Epithelial cell of proximal tubule (primary cell): Measurements from ENCODE around the gene DST. TPM values are rescaled to one million over a fixed set of nuclear protein-coding genes. Genes with fewer than 3 reads are reported as not detected.

Experiments used
- DNase-seq: peaks from one replicate; pipeline ENCODE4 v3.0.0-alpha.2; 2011; ENCODE audit warnings: low read depth
- H3K4me3 ChIP-seq: 2 replicates; pipeline ENCODE4 v1.5.1; 2011; ENCODE audit warnings: low read depth, mild to moderate bottlenecking, low read length
- CTCF ChIP-seq: conservative IDR thresholded peaks from 2 replicates; pipeline ENCODE4 v1.5.1; 2012; ENCODE audit warnings: low read depth, mild to moderate bottlenecking, low read length
- total RNA-seq: library from RNA; depleted of rRNA; stranded (reverse); fragments of >200 nt; gene quantifications from 2 replicates; pipeline ENCODE4 v1.2.3, GENCODE V29; 2015

The DST gene
- total RNA-seq, 1 donor from 2014 or later = 97.7 TPM

- H3K4me3 ChIP-seq = no peak overlapping the region
- TF ChIP-seq CTCF = no peak
- DNase-seq = no peak
Measured at GRCh38 chr6:56579155-56579851, 63.4 kb downstream of the DST start.

- DNase-seq = no peak
- no peak overlapping the region for H3K4me3 ChIP-seq
- TF ChIP-seq CTCF = no peak
Measured at GRCh38 chr6:56575736-56576135, 67.0 kb downstream of the DST start.

GRCh38 chr6:56574292-56574691 is 68.4 kb downstream of the DST start:
- no peak overlapping the region for H3K4me3 ChIP-seq
- DNase-seq = no peak
- no peak for TF ChIP-seq CTCF

- DNase-seq = no peak
- H3K4me3 ChIP-seq = no peak overlapping the region
- no peak for TF ChIP-seq CTCF
Measured at GRCh38 chr6:56573624-56574023, 69.1 kb downstream of the DST start.

- no peak for TF ChIP-seq CTCF
- H3K4me3 ChIP-seq = no peak overlapping the region
- DNase-seq = no peak
Measured at GRCh38 chr6:56572788-56573471, 69.8 kb downstream of the DST start.

- DNase-seq = no peak
- no peak for TF ChIP-seq CTCF
- H3K4me3 ChIP-seq = no peak overlapping the region
Measured at GRCh38 chr6:56571605-56572004, 71.1 kb downstream of the DST start.
